Natural killer cell (primary cell): Measurements from ENCODE around the gene SLAMF8. TPM values are rescaled to one million over a fixed set of nuclear protein-coding genes. Genes with fewer than 3 reads are reported as not detected.

Experiments
- ATAC-seq, 3 donors: fragments of 150-1000 bp in 2 of 3; fragments of 200-7000 bp in 1 of 3; cut with Tn5 transposase; 1 replicate in 1 of 3; 2 replicates in 2 of 3; pipeline ENCODE4 v1.10.0; 2021; ENCODE audit warnings: mild to moderate bottlenecking in 2 of 3, moderate library complexity in 2 of 3
- DNase-seq, 2 donors: peaks; one replicate each; pipeline versions ENCODE4 v3.0.0 to v3.0.0-alpha.2; 2013 to 2021; ENCODE audit warnings: mixed read lengths in 1 of 2
- H3K27ac ChIP-seq: one replicate; pipeline ENCODE4 v1.5.1; 2013; ENCODE audit warnings: mild to moderate bottlenecking, low read length
- H3K27me3 ChIP-seq: one replicate; pipeline ENCODE4 v1.6.1; 2013; ENCODE audit warnings: low read length; ENCODE audit not compliant: control insufficient read depth, insufficient read depth
- H3K36me3 ChIP-seq: one replicate; pipeline ENCODE4 v1.6.1; 2013; ENCODE audit warnings: low read length; ENCODE audit not compliant: control insufficient read depth, insufficient read depth
- H3K4me1 ChIP-seq: one replicate; pipeline ENCODE4 v1.6.1; 2013; ENCODE audit warnings: low read length; ENCODE audit not compliant: control insufficient read depth, insufficient read depth
- H3K4me3 ChIP-seq: one replicate; pipeline ENCODE4 v1.5.1; 2013; ENCODE audit warnings: low read length
- H3K9me3 ChIP-seq: one replicate; pipeline ENCODE4 v1.6.1; 2013; ENCODE audit warnings: low read length; ENCODE audit not compliant: control insufficient read depth, insufficient read depth
- H3K27ac Mint-ChIP-seq, 2 donors: one replicate each; pipeline ENCODE4 v1.8.0; 2022; ENCODE audit warnings: mild to moderate bottlenecking in 2 of 2, mixed read lengths in 2 of 2, moderate library complexity in 1 of 2
- H3K27me3 Mint-ChIP-seq, 2 donors: one replicate each; pipeline ENCODE4 v1.8.0; 2022; ENCODE audit warnings: low read depth in 2 of 2, mixed read lengths in 2 of 2
- H3K36me3 Mint-ChIP-seq: one replicate; pipeline ENCODE4 v1.8.0; 2022; ENCODE audit warnings: mixed read lengths
- H3K4me1 Mint-ChIP-seq, 2 donors: one replicate each; pipeline ENCODE4 v1.8.0; 2022; ENCODE audit warnings: mixed read lengths in 2 of 2
- H3K4me3 Mint-ChIP-seq: one replicate; pipeline ENCODE4 v1.8.0; 2022; ENCODE audit warnings: mild to moderate bottlenecking, moderate library complexity, mixed read lengths
- H3K9me3 Mint-ChIP-seq, 2 donors: one replicate each; pipeline ENCODE4 v1.8.0; 2022; ENCODE audit warnings: mixed read lengths in 2 of 2
- CTCF ChIP-seq: fragments of 200-600 bp; IDR thresholded peaks from one replicate; pipeline ENCODE4 v1.8.0; 2022; ENCODE audit warnings: antibody characterized with exemption
- WGBS: methylation state at CpG from one replicate; pipeline ENCODE4 v1.1.7; 2013; ENCODE audit warnings: missing lambda C conversion rate; ENCODE audit not compliant: insufficient coverage; 5-methylcytosine and 5-hydroxymethylcytosine counted together
- intact Hi-C: fragments of 100-400 bp; cut with micrococcal nuclease; formaldehyde crosslinking; loops from one replicate; pipeline ENCODE4 v1.14.2; 2022
- total RNA-seq, 4 donors: library from RNA; stranded (reverse); fragments of 120-200 nt in 1 of 4; gene quantifications; one replicate each; pipeline versions ENCODE4 v1.2.3 to v1.2.4, GENCODE V29; 2013 to 2022

The SLAMF8 gene
- total RNA-seq, 3 donors from 2014 or later (not counting 1 experiment from before 2014, with no cell fraction given): 0.64 to 4.4 (median 2.8) TPM

- H3K36me3 Mint-ChIP-seq: no peaks in the 10 kb centered on the region
- DNase-seq (no peak), ATAC-seq (no peak)
- H3K27ac ChIP-seq: no peak overlapping the region
- H3K36me3 ChIP-seq: no peaks in the 10 kb centered on the region
- no peak overlapping the region for H3K27ac Mint-ChIP-seq
- peaks cover 15 to 24% of the 10 kb centered on the region in 2 donors for H3K4me1 Mint-ChIP-seq
- intact Hi-C loops: no loop called here
- H3K4me3 Mint-ChIP-seq: peak overlapping the region; percentile 61
- peaks cover 0 to 2% of the 10 kb centered on the region in 2 donors for H3K27me3 Mint-ChIP-seq
- no peak for TF ChIP-seq CTCF
- peaks cover 14% of the 10 kb centered on the region for H3K4me1 ChIP-seq
- H3K4me3 ChIP-seq: no peak overlapping the region
- H3K27me3 ChIP-seq: no peaks in the 10 kb centered on the region
- H3K9me3 Mint-ChIP-seq: no peaks in the 10 kb centered on the region
- no peaks in the 10 kb centered on the region for H3K9me3 ChIP-seq
- 83% methylated on average over 1 of the region's 1 CpG for WGBS
These were observed 29.9 kb downstream of the SLAMF8 start for GRCh38 chr1:159856576-159856975.

GRCh38 chr1:159857889-159858288 lies 31.2 kb downstream of the SLAMF8 start:
- no peak overlapping the region for H3K27ac Mint-ChIP-seq
- no peak overlapping the region for H3K4me3 Mint-ChIP-seq

GRCh38 chr1:159859767-159860322 lies 33.2 kb downstream of the SLAMF8 start:
- Histone ChIP-seq H3K4me1 (peaks cover 7% of the 10 kb centered on the region), H3K27ac (no peak overlapping the region), H3K4me3 (no peak overlapping the region), H3K36me3 (no peaks in the 10 kb centered on the region), H3K27me3 (no peaks in the 10 kb centered on the region), H3K9me3 (no peaks in the 10 kb centered on the region)
- Mint-ChIP-seq H3K27me3 (peaks cover 0 to 7% of the 10 kb centered on the region in 2 donors), H3K4me1 (peaks cover 6 to 12% of the 10 kb centered on the region in 2 donors), H3K27ac (no peak overlapping the region), H3K4me3 (no peak overlapping the region), H3K9me3 (no peaks in the 10 kb centered on the region), H3K36me3 (no peaks in the 10 kb centered on the region)
- no peak for ATAC-seq
- no peak for DNase-seq
- WGBS: 92% methylated on average over 7 of the region's 7 CpGs
- no peak for TF ChIP-seq CTCF
- intact Hi-C loops: no loop called here

More at GRCh38 chr1:159857889-159858288, 31.2 kb downstream of the SLAMF8 start:
- no peaks in the 10 kb centered on the region for H3K9me3 ChIP-seq
- H3K27ac ChIP-seq: no peak overlapping the region
- 92% methylated on average over 6 of the region's 6 CpGs for WGBS
- H3K4me3 ChIP-seq: no peak overlapping the region
- H3K4me1 Mint-ChIP-seq: peaks cover 15 to 17% of the 10 kb centered on the region in 2 donors
- H3K36me3 ChIP-seq: no peaks in the 10 kb centered on the region
- intact Hi-C loops: no loop called here
- DNase-seq: no peak
- H3K9me3 Mint-ChIP-seq: no peaks in the 10 kb centered on the region
- H3K27me3 Mint-ChIP-seq: peaks cover 0 to 2% of the 10 kb centered on the region in 2 donors
- H3K27me3 ChIP-seq: no peaks in the 10 kb centered on the region
- H3K36me3 Mint-ChIP-seq: no peaks in the 10 kb centered on the region
- ATAC-seq: no peak
- TF ChIP-seq CTCF: no peak
- peaks cover 14% of the 10 kb centered on the region for H3K4me1 ChIP-seq

- H3K4me3 Mint-ChIP-seq: no peak overlapping the region
These were observed 33.8 kb downstream of the SLAMF8 start for GRCh38 chr1:159860456-159860855.

More at GRCh38 chr1:159860456-159860855, 33.8 kb downstream of the SLAMF8 start:
- intact Hi-C loops: no loop called here
- Mint-ChIP-seq H3K27me3 (peaks cover 0 to 7% of the 10 kb centered on the region in 2 donors), H3K4me1 (peaks cover under 1 to 6% of the 10 kb centered on the region in 2 donors), H3K36me3 (no peaks in the 10 kb centered on the region), H3K9me3 (no peaks in the 10 kb centered on the region), H3K27ac (no peak overlapping the region)
- no peak for TF ChIP-seq CTCF
- DNase-seq (no peak), ATAC-seq (no peak)
- H3K9me3 ChIP-seq: no peaks in the 10 kb centered on the region
- H3K36me3 ChIP-seq: no peaks in the 10 kb centered on the region
- no peak overlapping the region for H3K4me3 ChIP-seq
- no peak overlapping the region for H3K27ac ChIP-seq
- peaks cover 1% of the 10 kb centered on the region for H3K4me1 ChIP-seq
- no peaks in the 10 kb centered on the region for H3K27me3 ChIP-seq
- WGBS: 86% methylated on average over 3 of the region's 3 CpGs
